NCI-H2107 (cell line): Measurements from ENCODE around the gene CENPP.
"Not testable (repeated sequence)": the region's sequence is repeated elsewhere in the genome, so short reads cannot be mapped to it uniquely, and the experiment has no call there.

Source experiments
- DNase-seq: peaks from one replicate; lab custom pipeline; 2025; lab: John Stamatoyannopoulos, UW

Gene CENPP

GRCh38 chr9:92538541-92538940, 212.8 kb downstream of the CENPP start:
- DNase-seq: no peak

GRCh38 chr9:92543972-92544371, 218.2 kb downstream of the CENPP start:
- DNase-seq: no peak

GRCh38 chr9:92545002-92545510, 219.3 kb downstream of the CENPP start:
- DNase-seq: no peak

- no peak for DNase-seq
Measured at GRCh38 chr9:92547356-92547755, 221.6 kb downstream of the CENPP start.

GRCh38 chr9:92550765-92551164, 225.0 kb downstream of the CENPP start:
- DNase-seq: no peak

- DNase-seq: no peak
Measured at GRCh38 chr9:92558612-92559374, 233.0 kb downstream of the CENPP start.

GRCh38 chr9:92561374-92562330, 235.9 kb downstream of the CENPP start:
- no peak for DNase-seq

GRCh38 chr9:92562461-92562967, 236.8 kb downstream of the CENPP start:
- no peak for DNase-seq

- no peak for DNase-seq
Measured at GRCh38 chr9:92563116-92564100, 237.7 kb downstream of the CENPP start.

GRCh38 chr9:92564504-92564903, 238.8 kb downstream of the CENPP start:
- DNase-seq: peak; percentile 16

GRCh38 chr9:92564982-92565381, 239.2 kb downstream of the CENPP start:
- no peak for DNase-seq

GRCh38 chr9:92571871-92572270, 246.1 kb downstream of the CENPP start:
- not testable (repeated sequence) for DNase-seq

- DNase-seq: not testable (repeated sequence)
Measured at GRCh38 chr9:92573612-92574011, 247.9 kb downstream of the CENPP start.

- DNase-seq: no peak
Measured at GRCh38 chr9:92576175-92576574, 250.4 kb downstream of the CENPP start.

GRCh38 chr9:92589923-92590322, 264.2 kb downstream of the CENPP start:
- no peak for DNase-seq

GRCh38 chr9:92590377-92590776, 264.6 kb downstream of the CENPP start:
- no peak for DNase-seq

- no peak for DNase-seq
Measured at GRCh38 chr9:92592537-92592936, 266.8 kb downstream of the CENPP start.

- DNase-seq: no peak
Measured at GRCh38 chr9:92592946-92593861, 267.5 kb downstream of the CENPP start.

- not testable (repeated sequence) for DNase-seq
Measured at GRCh38 chr9:92595075-92595474, 269.3 kb downstream of the CENPP start.

- DNase-seq: no peak
Measured at GRCh38 chr9:92595930-92596329, 270.2 kb downstream of the CENPP start.
